GM12878 (cell line): ENCODE results near the gene COL4A1. TPM values are rescaled to one million over a fixed set of nuclear protein-coding genes. Genes with fewer than 3 reads are reported as not detected.

Experiments
- ATAC-seq: fragments of 200-7000 bp; cut with Tn5 transposase; 3 replicates; pipeline ENCODE4 v1.9.1; 2020; ENCODE audit warnings: mild to moderate bottlenecking, moderate library complexity
- BruUV-seq: library from RNA; stranded (reverse); fragments of 400-500 nt; replicated peaks from 2 replicates; lab custom pipeline; 2021; lab: Mats Ljungman, UMichigan
- CTCF ChIA-PET: fragments of 300-600 bp; sonication (Branson Sonifier 250); formaldehyde crosslinking; extraction: SDS; loops from one replicate; lab custom pipeline; 2021; ENCODE audit warnings: inconsistent platforms; lab: Yijun Ruan, JAX
- POLR2A ChIA-PET: fragments of 350-600 bp; formaldehyde crosslinking; extraction: SDS; loops from one replicate; lab custom pipeline; 2021; ENCODE audit warnings: inconsistent platforms; lab: Charles Lee
- RAD21 ChIA-PET: fragments of 300-600 bp; sonication (Branson Sonifier 250); formaldehyde crosslinking; loops from one replicate; lab custom pipeline; 2023; ENCODE audit warnings: antibody characterized with exemption; ENCODE audit not compliant: unreplicated experiment; lab: Charles Lee
- SMC1A ChIA-PET: fragments of 300-600 bp; sonication (Branson Sonifier 250); formaldehyde crosslinking; loops from one replicate; lab custom pipeline; 2023; ENCODE audit not compliant: unreplicated experiment, uncharacterized antibody; lab: Charles Lee
- DNase-seq: peaks from one replicate; pipeline ENCODE4 v3.0.0-alpha.2; 2011; ENCODE audit warnings: low read depth, low spot score
- FAIRE-seq: peaks from 3 replicates; lab custom pipeline; 2011; peaks lifted over from hg19 to GRCh38; lab: Jason Lieb, UNC
- H2AFZ ChIP-seq: 2 replicates; pipeline ENCODE4 v1.6.0; 2011; ENCODE audit warnings: low read depth, low read length, control low read depth; ENCODE audit not compliant: control insufficient read depth
- H3K27ac ChIP-seq: 2 replicates; pipeline ENCODE4 v1.5.1; 2011; ENCODE audit warnings: control low read depth; ENCODE audit not compliant: control insufficient read depth, insufficient read depth
- H3K27me3 ChIP-seq, 2 experiments: replicated peaks in 1 of 2; 2 replicates each; pipeline versions ENCODE4 v1.6.0 to v1.6.1; 2011; ENCODE audit warnings: low read length in 1 of 2; ENCODE audit not compliant: control insufficient read depth in 2 of 2, insufficient read depth in 2 of 2
- H3K36me3 ChIP-seq, 2 experiments: 2 replicates each; pipeline ENCODE4 v1.5.1; 2011; ENCODE audit warnings: low read length in 1 of 2; ENCODE audit not compliant: control insufficient read depth in 2 of 2, insufficient read depth in 2 of 2
- H3K4me1 ChIP-seq: 2 replicates; pipeline ENCODE4 v1.6.1; 2011; ENCODE audit warnings: mild to moderate bottlenecking, low read length, moderate library complexity, mixed read lengths; ENCODE audit not compliant: control insufficient read depth, insufficient read depth
- H3K4me2 ChIP-seq: 2 replicates; pipeline ENCODE4 v1.6.0; 2011; ENCODE audit warnings: control low read depth; ENCODE audit not compliant: control insufficient read depth, insufficient read depth
- H3K4me3 ChIP-seq: fragments of 200-600 bp; sonication (generic); 2 replicates; pipeline ENCODE4 v1.5.1; 2016
- H3K79me2 ChIP-seq: 2 replicates; pipeline ENCODE4 v1.6.0; 2011; ENCODE audit warnings: low read length; ENCODE audit not compliant: control insufficient read depth, insufficient read depth
- H3K9ac ChIP-seq: 2 replicates; pipeline ENCODE4 v1.8.0; 2011; ENCODE audit warnings: low read length, control low read depth, mixed read lengths; ENCODE audit not compliant: control insufficient read depth, insufficient read depth
- H3K9me3 ChIP-seq: replicated peaks from 3 replicates; pipeline ENCODE4 v1.5.1; 2011; ENCODE audit warnings: mild to moderate bottlenecking, low read length; ENCODE audit not compliant: control insufficient read depth, insufficient read depth
- H4K20me1 ChIP-seq: 2 replicates; pipeline ENCODE4 v1.6.0; 2011; ENCODE audit not compliant: control insufficient read depth, insufficient read depth
- CBX5 ChIP-seq: sonication (generic); IDR thresholded peaks from 2 replicates; pipeline ENCODE4 v1.6.1; 2016; ENCODE audit warnings: low read depth, moderate library complexity, mild to moderate bottlenecking, inconsistent platforms
- CHD2 ChIP-seq: IDR thresholded peaks from 2 replicates; pipeline ENCODE4 v1.6.1; 2011; ENCODE audit warnings: low read depth, low read length, improper control_type of control experiment, borderline replicate concordance
- EP300 ChIP-seq, 2 experiments: fragments of 150-350 bp in 1 of 2; IDR thresholded peaks; 2 replicates each; pipeline ENCODE4 v1.6.1; 2011 to 2012; ENCODE audit warnings: low read depth in 2 of 2, low read length in 2 of 2, borderline replicate concordance in 1 of 2, improper control_type of control experiment in 1 of 2, inconsistent platforms in 1 of 2; ENCODE audit not compliant: control insufficient read depth in 1 of 2
- MTA2 ChIP-seq: fragments of 450-650 bp; IDR thresholded peaks from 2 replicates; pipeline ENCODE4 v1.6.1; 2016; ENCODE audit warnings: low read depth, mild to moderate bottlenecking, moderate library complexity
- MXI1 ChIP-seq: fragments of 150-350 bp; IDR thresholded peaks from 2 replicates; pipeline ENCODE4 v1.6.1; 2011; ENCODE audit warnings: low read depth, mild to moderate bottlenecking, inconsistent platforms, low read length, improper control_type of control experiment
- NRF1 ChIP-seq: conservative IDR thresholded peaks from 2 replicates; pipeline ENCODE4 v1.6.1; 2011; ENCODE audit warnings: mild to moderate bottlenecking, low read depth, low read length, improper control_type of control experiment
- PML ChIP-seq: IDR thresholded peaks from 2 replicates; pipeline ENCODE4 v1.6.1; 2012; ENCODE audit warnings: low read length, inconsistent platforms
- RAD21 ChIP-seq: IDR thresholded peaks from 2 replicates; pipeline ENCODE4 v1.6.1; 2011; ENCODE audit warnings: mild to moderate bottlenecking, low read depth, low read length, moderate library complexity; ENCODE audit not compliant: insufficient read depth
- RCOR1 ChIP-seq: conservative IDR thresholded peaks from 2 replicates; pipeline ENCODE4 v1.6.1; 2012; ENCODE audit warnings: low read depth, low read length, improper control_type of control experiment
- RFX5 ChIP-seq: IDR thresholded peaks from 2 replicates; pipeline ENCODE4 v1.6.1; 2011; ENCODE audit warnings: low read depth, low read length, improper control_type of control experiment
- SRF ChIP-seq, 2 experiments: IDR thresholded peaks; 2 replicates each; pipeline ENCODE4 v1.6.1; 2011; ENCODE audit warnings: low read depth in 2 of 2, low read length in 2 of 2, mild to moderate bottlenecking in 1 of 2, moderate library complexity in 1 of 2
- SUPT20H ChIP-seq: IDR thresholded peaks from 2 replicates; pipeline ENCODE4 v1.6.1; 2011; ENCODE audit warnings: low read depth, mild to moderate bottlenecking, low read length, moderate library complexity, borderline replicate concordance; ENCODE audit not compliant: control insufficient read depth
- WGBS: methylation state at CpG from one replicate; pipeline ENCODE4 v1.1.6; 2016; ENCODE audit warnings: low lambda C conversion rate; ENCODE audit not compliant: insufficient replicate concordance, insufficient coverage; ENCODE audit errors: missing lambda C conversion rate; 5-methylcytosine and 5-hydroxymethylcytosine counted together
- in situ Hi-C: fragments of 300-500 bp; cut with MboI; formaldehyde crosslinking; loops from 9 replicates; pipeline ENCODE4 v1.14.3; 2018; ENCODE audit warnings: mixed read lengths
- intact Hi-C: fragments of 100-400 bp; cut with micrococcal nuclease; formaldehyde crosslinking; loops from one replicate; pipeline ENCODE4 v1.14.2; 2022; ENCODE audit not compliant: unreplicated experiment
- polyA plus RNA-seq, 11 experiments: library from polyadenylated mRNA; depleted of rRNA in 4 of 11; unstranded in 6 of 11; stranded (reverse) in 5 of 11; fragments of >200 nt; fragmentation: Nextera tagmentation in 4 of 11; fragmentation: Illumina TruSeq in 1 of 11; extraction: Ambion mirVana in 4 of 11; extraction: Trizol in 1 of 11; gene quantifications; 1 replicate in 1 of 11; 2 replicates in 10 of 11; pipeline versions ENCODE4 v1.2.1 to v1.2.3, GENCODE V29; 2011 to 2016; ENCODE audit warnings: inconsistent platforms in 2 of 11, missing spikeins in 2 of 11, low read depth in 1 of 11
- total RNA-seq, 4 experiments: library from RNA; depleted of rRNA in 3 of 4; stranded (reverse); fragments of >200 nt in 3 of 4; fragmentation: Illumina TruSeq in 1 of 4; extraction: Trizol in 1 of 4; gene quantifications; 2 replicates each; pipeline versions ENCODE4 v1.2.1 to v1.2.3, GENCODE V29; 2013 to 2021
- TF ChIP-seq, protein P1 (sequence below): fragments of 450-650 bp; formaldehyde crosslinking; IDR thresholded peaks from 2 replicates; pipeline ENCODE4 v1.4.0; 2020; ENCODE audit warnings: mild to moderate bottlenecking, moderate library complexity
- TF ChIP-seq, protein P2 (sequence below): fragments of 450-650 bp; IDR thresholded peaks from 2 replicates; pipeline ENCODE4 v1.6.1; 2016; ENCODE audit warnings: mild to moderate bottlenecking
- TF ChIP-seq, protein P3 (sequence below): fragments of 450-650 bp; IDR thresholded peaks from 2 replicates; pipeline ENCODE4 v1.6.1; 2018; ENCODE audit warnings: borderline replicate concordance, mild to moderate bottlenecking; ENCODE audit not compliant: partially characterized antibody

Gene COL4A1
- total and polyA plus RNA-seq, 10 of the 15 experiments (the other 5 are each of a cell fraction or from before 2014, with no cell fraction given) = 0.07 to 0.31 (median 0.13) TPM; not detected in 6

DNA sequence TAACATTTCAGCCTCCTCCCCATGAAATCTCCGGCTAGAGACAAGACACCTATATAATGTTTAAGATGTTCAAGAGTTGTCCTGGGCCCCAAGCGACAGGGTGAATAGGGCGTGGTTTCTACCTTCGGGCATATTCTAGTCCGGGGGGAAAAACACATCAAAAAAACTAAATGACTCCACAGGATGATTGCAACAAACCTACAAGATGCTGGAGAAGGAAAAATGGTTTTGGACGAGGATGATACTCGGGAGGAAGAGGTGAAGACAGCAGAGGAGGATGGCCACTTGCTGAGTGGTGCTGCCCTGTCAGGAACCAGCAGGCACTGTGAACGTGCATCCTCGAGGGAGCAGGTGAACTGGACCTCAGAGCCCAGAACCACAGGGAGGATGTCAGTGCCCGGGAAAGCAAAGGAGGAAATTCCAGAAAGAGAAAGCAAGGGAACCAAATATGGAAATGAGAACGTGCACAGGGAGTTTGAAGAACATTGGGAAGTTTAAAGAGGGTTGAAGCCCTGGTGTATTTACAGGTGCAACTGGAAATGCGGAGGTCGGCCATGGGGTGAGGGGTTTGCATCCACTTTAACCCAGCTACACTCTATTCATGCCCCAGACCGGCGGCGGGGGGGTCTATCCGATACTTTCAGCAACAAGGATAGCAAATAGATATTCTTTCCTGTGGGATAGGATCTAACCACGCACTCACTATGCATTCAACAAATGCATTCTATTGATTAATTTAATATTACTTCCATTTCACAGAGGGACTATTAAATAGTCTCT, 50.6 kb downstream of the COL4A1 start:
- ChIA-PET SMC1A (interaction anchor here (1.4 to 1.6 kb wide), 2 partner anchors 10 to 82 kb away, joined by 3 read pairs; no protein-coding TSS in a partner anchor), POLR2A (no interaction called here), RAD21 (no interaction called here), CTCF (no interaction called here)
- Histone ChIP-seq H3K4me2 (no peak overlapping the region), H3K36me3 (no peaks in the 10 kb centered on the region), H3K79me2 (no peaks in the 10 kb centered on the region), H4K20me1 (no peaks in the 10 kb centered on the region), H3K9me3 (no peaks in the 10 kb centered on the region; the same call in 2 of the 3 replicates), H2AFZ (no peak overlapping the region), H3K27me3 (no peaks in the 10 kb centered on the region), H3K4me1 (no peaks in the 10 kb centered on the region), H3K27ac (no peak overlapping the region), H3K4me3 (no peak overlapping the region), H3K9ac (no peak overlapping the region)
- in situ Hi-C loops (no loop called here), intact Hi-C loops (no loop called here)
- no peak for DNase-seq
- FAIRE-seq = no peak
- BruUV-seq = no TSS peak
- no peak for ATAC-seq
- 30% methylated on average over 18 of the region's 18 CpGs for WGBS
- no peak for TF ChIP-seq CBX5
- TF ChIP-seq PML = no peak
- no peak for TF ChIP-seq MTA2
- TF ChIP-seq MXI1 = no peak
- no peak for TF ChIP-seq NRF1
- no peak for TF ChIP-seq RCOR1
- no peak for TF ChIP-seq SRF (IDR thresholded peaks at IDR 0.05; ENCODE audit: low read depth in 2 of 2, low read length in 2 of 2)
- TF ChIP-seq, protein P1, sequence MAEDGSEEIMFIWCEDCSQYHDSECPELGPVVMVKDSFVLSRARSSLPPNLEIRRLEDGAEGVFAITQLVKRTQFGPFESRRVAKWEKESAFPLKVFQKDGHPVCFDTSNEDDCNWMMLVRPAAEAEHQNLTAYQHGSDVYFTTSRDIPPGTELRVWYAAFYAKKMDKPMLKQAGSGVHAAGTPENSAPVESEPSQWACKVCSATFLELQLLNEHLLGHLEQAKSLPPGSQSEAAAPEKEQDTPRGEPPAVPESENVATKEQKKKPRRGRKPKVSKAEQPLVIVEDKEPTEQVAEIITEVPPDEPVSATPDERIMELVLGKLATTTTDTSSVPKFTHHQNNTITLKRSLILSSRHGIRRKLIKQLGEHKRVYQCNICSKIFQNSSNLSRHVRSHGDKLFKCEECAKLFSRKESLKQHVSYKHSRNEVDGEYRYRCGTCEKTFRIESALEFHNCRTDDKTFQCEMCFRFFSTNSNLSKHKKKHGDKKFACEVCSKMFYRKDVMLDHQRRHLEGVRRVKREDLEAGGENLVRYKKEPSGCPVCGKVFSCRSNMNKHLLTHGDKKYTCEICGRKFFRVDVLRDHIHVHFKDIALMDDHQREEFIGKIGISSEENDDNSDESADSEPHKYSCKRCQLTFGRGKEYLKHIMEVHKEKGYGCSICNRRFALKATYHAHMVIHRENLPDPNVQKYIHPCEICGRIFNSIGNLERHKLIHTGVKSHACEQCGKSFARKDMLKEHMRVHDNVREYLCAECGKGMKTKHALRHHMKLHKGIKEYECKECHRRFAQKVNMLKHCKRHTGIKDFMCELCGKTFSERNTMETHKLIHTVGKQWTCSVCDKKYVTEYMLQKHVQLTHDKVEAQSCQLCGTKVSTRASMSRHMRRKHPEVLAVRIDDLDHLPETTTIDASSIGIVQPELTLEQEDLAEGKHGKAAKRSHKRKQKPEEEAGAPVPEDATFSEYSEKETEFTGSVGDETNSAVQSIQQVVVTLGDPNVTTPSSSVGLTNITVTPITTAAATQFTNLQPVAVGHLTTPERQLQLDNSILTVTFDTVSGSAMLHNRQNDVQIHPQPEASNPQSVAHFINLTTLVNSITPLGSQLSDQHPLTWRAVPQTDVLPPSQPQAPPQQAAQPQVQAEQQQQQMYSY (CRISPR knock-in tag) = no peak
- TF ChIP-seq, protein P2, sequence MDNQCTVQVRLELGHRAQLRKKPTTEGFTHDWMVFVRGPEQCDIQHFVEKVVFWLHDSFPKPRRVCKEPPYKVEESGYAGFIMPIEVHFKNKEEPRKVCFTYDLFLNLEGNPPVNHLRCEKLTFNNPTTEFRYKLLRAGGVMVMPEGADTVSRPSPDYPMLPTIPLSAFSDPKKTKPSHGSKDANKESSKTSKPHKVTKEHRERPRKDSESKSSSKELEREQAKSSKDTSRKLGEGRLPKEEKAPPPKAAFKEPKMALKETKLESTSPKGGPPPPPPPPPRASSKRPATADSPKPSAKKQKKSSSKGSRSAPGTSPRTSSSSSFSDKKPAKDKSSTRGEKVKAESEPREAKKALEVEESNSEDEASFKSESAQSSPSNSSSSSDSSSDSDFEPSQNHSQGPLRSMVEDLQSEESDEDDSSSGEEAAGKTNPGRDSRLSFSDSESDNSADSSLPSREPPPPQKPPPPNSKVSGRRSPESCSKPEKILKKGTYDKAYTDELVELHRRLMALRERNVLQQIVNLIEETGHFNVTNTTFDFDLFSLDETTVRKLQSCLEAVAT = no peak
- TF ChIP-seq EP300 (IDR thresholded peaks at IDR 0.05; ENCODE audit: borderline replicate concordance in 1 of 2, control insufficient read depth in 1 of 2, low read depth in 2 of 2, low read length in 2 of 2) = no peak
- no peak for TF ChIP-seq RFX5
- TF ChIP-seq RAD21 = no peak
- no peak for TF ChIP-seq SUPT20H
- TF ChIP-seq, protein P3, sequence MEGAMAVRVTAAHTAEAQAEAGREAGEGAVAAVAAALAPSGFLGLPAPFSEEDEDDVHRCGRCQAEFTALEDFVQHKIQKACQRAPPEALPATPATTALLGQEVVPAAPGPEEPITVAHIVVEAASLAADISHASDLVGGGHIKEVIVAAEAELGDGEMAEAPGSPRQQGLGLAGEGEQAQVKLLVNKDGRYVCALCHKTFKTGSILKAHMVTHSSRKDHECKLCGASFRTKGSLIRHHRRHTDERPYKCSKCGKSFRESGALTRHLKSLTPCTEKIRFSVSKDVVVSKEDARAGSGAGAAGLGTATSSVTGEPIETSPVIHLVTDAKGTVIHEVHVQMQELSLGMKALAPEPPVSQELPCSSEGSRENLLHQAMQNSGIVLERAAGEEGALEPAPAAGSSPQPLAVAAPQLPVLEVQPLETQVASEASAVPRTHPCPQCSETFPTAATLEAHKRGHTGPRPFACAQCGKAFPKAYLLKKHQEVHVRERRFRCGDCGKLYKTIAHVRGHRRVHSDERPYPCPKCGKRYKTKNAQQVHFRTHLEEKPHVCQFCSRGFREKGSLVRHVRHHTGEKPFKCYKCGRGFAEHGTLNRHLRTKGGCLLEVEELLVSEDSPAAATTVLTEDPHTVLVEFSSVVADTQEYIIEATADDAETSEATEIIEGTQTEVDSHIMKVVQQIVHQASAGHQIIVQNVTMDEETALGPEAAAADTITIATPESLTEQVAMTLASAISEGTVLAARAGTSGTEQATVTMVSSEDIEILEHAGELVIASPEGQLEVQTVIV = no peak
- no peak for TF ChIP-seq CHD2
